ENCODE results near the gene LNPK.
"Not testable (repeated sequence)": the region's sequence is repeated elsewhere in the genome, so short reads cannot be mapped to it uniquely, and the experiment has no call there.

Gene LNPK

GRCh38 chr2:175895957-175896356 lies 106.1 kb downstream of the LNPK start:
- not testable (repeated sequence) for DNase-seq

GRCh38 chr2:175892046-175892445 lies 110.0 kb downstream of the LNPK start:
- no peak for DNase-seq

- DNase-seq, result no peak
Observed at GRCh38 chr2:175890636-175891242, 111.3 kb downstream of the LNPK start.

- DNase-seq, result no peak
Observed at GRCh38 chr2:175889701-175890302, 112.3 kb downstream of the LNPK start.

- no peak for DNase-seq
Observed at GRCh38 chr2:175887776-175888175, 114.3 kb downstream of the LNPK start.

GRCh38 chr2:175884697-175885393 lies 117.2 kb downstream of the LNPK start:
- DNase-seq, result no peak

- no peak for DNase-seq
Observed at GRCh38 chr2:175883586-175884194, 118.4 kb downstream of the LNPK start.

- no peak for DNase-seq
Observed at GRCh38 chr2:175879679-175880078, 122.4 kb downstream of the LNPK start.

- DNase-seq, result no peak
Observed at GRCh38 chr2:175877845-175878544, 124.1 kb downstream of the LNPK start.

GRCh38 chr2:175874291-175874690 lies 127.8 kb downstream of the LNPK start:
- no peak for DNase-seq

All from fibroblast of skin of right biceps (primary cell).